IMR-90 (cell line): ENCODE data around the gene COL20A1. TPM values are rescaled to one million over a fixed set of nuclear protein-coding genes. Genes with fewer than 3 reads are reported as not detected.

Experiments
- ATAC-seq: fragments of 200-7000 bp; cut with Tn5 transposase; 2 replicates; pipeline ENCODE4 v1.9.1; 2020; ENCODE audit warnings: low read depth, mild to moderate bottlenecking, moderate library complexity
- BruUV-seq: library from RNA; stranded (reverse); fragments of 400-500 nt; replicated peaks from 2 replicates; lab custom pipeline; 2021; lab: Mats Ljungman, UMichigan
- CTCF ChIA-PET: fragments of 300-600 bp; formaldehyde crosslinking; extraction: SDS; loops from one replicate; lab custom pipeline; 2021; ENCODE audit warnings: antibody characterized with exemption; lab: Yijun Ruan, JAX
- POLR2A ChIA-PET: fragments of 300-600 bp; sonication (Branson Sonifier 250); formaldehyde crosslinking; loops from one replicate; lab custom pipeline; 2022; ENCODE audit warnings: antibody characterized with exemption; ENCODE audit not compliant: unreplicated experiment; lab: Charles Lee
- DNase-seq: peaks from one replicate; pipeline ENCODE4 v3.0.0; 2013
- H2AFZ ChIP-seq: replicated peaks from 2 replicates; pipeline ENCODE3; 2013; ENCODE audit warnings: low read length, mild to moderate bottlenecking; ENCODE audit not compliant: poor library complexity
- H2AK5ac ChIP-seq: 2 replicates; pipeline ENCODE4 v1.6.1; 2013; ENCODE audit warnings: low read depth, low read length, inconsistent platforms
- H2AK9ac ChIP-seq: replicated peaks from 2 replicates; pipeline ENCODE3; 2013; ENCODE audit warnings: mild to moderate bottlenecking, low read depth, low read length, moderate library complexity; ENCODE audit not compliant: poor library complexity
- H2BK120ac ChIP-seq: 2 replicates; pipeline ENCODE4 v1.6.1; 2013; ENCODE audit warnings: low read depth, low read length, inconsistent platforms
- H2BK15ac ChIP-seq: 3 replicates; pipeline ENCODE4 v1.6.1; 2013; ENCODE audit warnings: low read depth, low read length, inconsistent platforms
- H2BK20ac ChIP-seq: 2 replicates; pipeline ENCODE4 v1.6.1; 2013; ENCODE audit warnings: low read depth, mild to moderate bottlenecking, inconsistent platforms, low read length, moderate library complexity
- H2BK5ac ChIP-seq: 2 replicates; pipeline ENCODE4 v1.6.1; 2013; ENCODE audit warnings: mild to moderate bottlenecking, low read depth, low read length, inconsistent platforms; ENCODE audit not compliant: poor library complexity, severe bottlenecking
- H3K14ac ChIP-seq: replicated peaks from 2 replicates; pipeline ENCODE4 v1.6.1; 2013; ENCODE audit warnings: low read depth, low read length, inconsistent platforms
- H3K18ac ChIP-seq: 2 replicates; pipeline ENCODE4 v1.6.1; 2013; ENCODE audit warnings: low read depth, low read length, control low read depth
- H3K23ac ChIP-seq: 2 replicates; pipeline ENCODE4 v1.6.1; 2013; ENCODE audit warnings: low read depth, low read length, inconsistent platforms
- H3K27ac ChIP-seq: 2 replicates; pipeline ENCODE4 v1.5.1; 2013; ENCODE audit warnings: mild to moderate bottlenecking, control low read depth, low read length; ENCODE audit not compliant: insufficient read depth
- H3K27me3 ChIP-seq: 2 replicates; pipeline ENCODE4 v1.6.1; 2013; ENCODE audit warnings: low read length; ENCODE audit not compliant: control insufficient read depth, insufficient read depth
- H3K36me3 ChIP-seq: 2 replicates; pipeline ENCODE4 v1.6.1; 2013; ENCODE audit warnings: low read length, mixed read lengths; ENCODE audit not compliant: control insufficient read depth, insufficient read depth
- H3K4ac ChIP-seq: 2 replicates; pipeline ENCODE4 v1.6.1; 2013; ENCODE audit warnings: low read depth, low read length, inconsistent platforms
- H3K4me1 ChIP-seq: 2 replicates; pipeline ENCODE4 v1.6.1; 2013; ENCODE audit warnings: low read length, mixed read lengths; ENCODE audit not compliant: control insufficient read depth, insufficient read depth
- H3K4me2 ChIP-seq: 2 replicates; pipeline ENCODE4 v1.6.1; 2013; ENCODE audit warnings: low read depth, mild to moderate bottlenecking, control low read depth, low read length, moderate library complexity
- H3K4me3 ChIP-seq: 2 replicates; pipeline ENCODE4 v1.5.1; 2013; ENCODE audit warnings: low read depth, mild to moderate bottlenecking, control low read depth, low read length, moderate library complexity; ENCODE audit not compliant: insufficient read depth
- H3K56ac ChIP-seq: 2 replicates; pipeline ENCODE4 v1.6.1; 2013; ENCODE audit warnings: low read length, inconsistent platforms; ENCODE audit not compliant: insufficient read depth; ENCODE audit errors: extremely low read depth
- H3K79me1 ChIP-seq, 2 experiments: 2 replicates each; pipeline ENCODE4 v1.6.1; 2013; ENCODE audit warnings: low read length in 2 of 2, inconsistent platforms in 1 of 2, low read depth in 1 of 2
- H3K9ac ChIP-seq: 2 replicates; pipeline ENCODE4 v1.6.1; 2013; ENCODE audit warnings: low read depth, low read length, control low read depth
- H3K9me1 ChIP-seq: 2 replicates; pipeline ENCODE4 v1.6.1; 2013; ENCODE audit warnings: low read length, inconsistent platforms; ENCODE audit not compliant: insufficient read depth
- H3K9me3 ChIP-seq: 2 replicates; pipeline ENCODE4 v1.6.1; 2013; ENCODE audit warnings: low read length; ENCODE audit not compliant: control insufficient read depth, insufficient read depth
- H4K20me1 ChIP-seq: 2 replicates; pipeline ENCODE4 v1.6.1; 2013; ENCODE audit warnings: low read length, inconsistent platforms; ENCODE audit not compliant: insufficient read depth
- H4K5ac ChIP-seq: 2 replicates; pipeline ENCODE4 v1.6.1; 2013; ENCODE audit warnings: mild to moderate bottlenecking, low read depth, low read length, control low read depth
- H4K8ac ChIP-seq, 2 experiments: 2 replicates each; pipeline ENCODE4 v1.6.1; 2013; ENCODE audit warnings: low read depth in 2 of 2, low read length in 2 of 2, control low read depth in 1 of 2, inconsistent platforms in 1 of 2
- H4K91ac ChIP-seq: 2 replicates; pipeline ENCODE4 v1.6.1; 2013; ENCODE audit warnings: low read depth, low read length, inconsistent platforms; ENCODE audit not compliant: insufficient read depth
- CEBPB ChIP-seq: IDR thresholded peaks from 2 replicates; pipeline ENCODE4 v1.6.1; 2012; ENCODE audit warnings: low read depth, low read length, improper control_type of control experiment
- USF2 ChIP-seq: fragments of 150-350 bp; IDR thresholded peaks from 2 replicates; pipeline ENCODE4 v1.6.1; 2017; ENCODE audit warnings: mild to moderate bottlenecking, antibody characterized with exemption, low read length, low read depth
- WGBS, 2 experiments: methylation state at CpG; one replicate each; pipeline versions ENCODE4 v1.1.5 to v1.1.7; 2013; ENCODE audit warnings: missing lambda C conversion rate in 2 of 2; ENCODE audit not compliant: insufficient read length in 1 of 2; ENCODE audit errors: extremely low coverage in 2 of 2; 5-methylcytosine and 5-hydroxymethylcytosine counted together
- dilution Hi-C: fragments of 300-500 bp; cut with HindIII; formaldehyde crosslinking; loops from one replicate; pipeline ENCODE4 v1.14.3; 2018; ENCODE audit warnings: low sequenced_read_pairs; ENCODE audit not compliant: unreplicated experiment
- in situ Hi-C: fragments of 300-500 bp; cut with MboI; formaldehyde crosslinking; loops from 3 replicates; pipeline ENCODE4 v1.14.3; 2019; ENCODE audit warnings: low sequenced_read_pairs, inconsistent platforms, mixed read lengths
- intact Hi-C: fragments of 100-400 bp; cut with micrococcal nuclease; formaldehyde crosslinking; loops from 2 replicates; pipeline ENCODE4 v1.10.0; 2022
- polyA plus RNA-seq, 3 experiments: library from polyadenylated mRNA; depleted of rRNA; stranded (reverse); fragments of >200 nt; gene quantifications; 2 replicates each; pipeline ENCODE4 v1.2.3, GENCODE V29; 2012; ENCODE audit warnings: low replicate concordance in 1 of 3
- total RNA-seq: library from RNA; depleted of rRNA; stranded (reverse); fragments of >200 nt; gene quantifications from 2 replicates; pipeline ENCODE4 v1.2.3, GENCODE V29; 2012

The COL20A1 gene
- total and polyA plus RNA-seq, 2 of the 4 experiments (the other 2 are of a cell fraction) = not detected

GRCh38 chr20:63343460-63344445 is 50.8 kb downstream of the COL20A1 start:
- H3K4me2 ChIP-seq = no peak overlapping the region
- no peaks in the 10 kb centered on the region for H3K9me3 ChIP-seq
- H3K79me1 ChIP-seq = no peaks in the 10 kb centered on the region
- H4K5ac ChIP-seq = no peak overlapping the region
- no peak overlapping the region for H3K18ac ChIP-seq
- no peak overlapping the region for H3K56ac ChIP-seq
- no peak overlapping the region for H2BK120ac ChIP-seq
- H2BK20ac ChIP-seq = no peak overlapping the region
- H2AK5ac ChIP-seq = no peak overlapping the region
- no peak overlapping the region for H2BK15ac ChIP-seq
- H3K23ac ChIP-seq = no peak overlapping the region
- DNase-seq (no peak), ATAC-seq (no peak)
- no peak overlapping the region for H4K91ac ChIP-seq
- intact Hi-C loops = no loop called here
- H3K14ac ChIP-seq = no peak overlapping the region
- no TSS peak for BruUV-seq
- H3K27ac ChIP-seq = no peak overlapping the region
- no peak overlapping the region for H3K9ac ChIP-seq
- H3K4me1 ChIP-seq = no peaks in the 10 kb centered on the region
- no peak overlapping the region for H2BK5ac ChIP-seq
- in situ Hi-C loops = no loop called here
- ChIA-PET POLR2A (no interaction called here), CTCF (no interaction called here)
- H2AK9ac ChIP-seq = no peak overlapping the region
- 33% methylated on average over 14 of the region's 37 CpGs; no CpG with 5 or more reads in 1 of the 2 experiments for WGBS, 2 experiments
- dilution Hi-C loops = no loop called here
- no peak overlapping the region for H2AFZ ChIP-seq
- H4K20me1 ChIP-seq = no peaks in the 10 kb centered on the region
- no peak overlapping the region for H3K4me3 ChIP-seq
- no peak overlapping the region for H4K8ac ChIP-seq
- H3K36me3 ChIP-seq = no peaks in the 10 kb centered on the region
- TF ChIP-seq CEBPB (no peak), USF2 (no peak)
- no peaks in the 10 kb centered on the region for H3K9me1 ChIP-seq
- H3K4ac ChIP-seq = no peak overlapping the region
- peaks cover 40% of the 10 kb centered on the region for H3K27me3 ChIP-seq
